H1 (cell line): ENCODE data around the gene ASAP2. TPM values are rescaled to one million over a fixed set of nuclear protein-coding genes. Genes with fewer than 3 reads are reported as not detected.

Source experiments
- CTCF ChIA-PET: fragments of 300-600 bp; sonication (Branson Sonifier 250); formaldehyde crosslinking; loops from one replicate; lab custom pipeline; 2021; ENCODE audit not compliant: partially characterized antibody; lab: Charles Lee
- POLR2A ChIA-PET: fragments of 300-600 bp; sonication (Branson Sonifier 250); formaldehyde crosslinking; loops from one replicate; lab custom pipeline; 2021; ENCODE audit warnings: inconsistent platforms; ENCODE audit not compliant: partially characterized antibody; lab: Charles Lee
- DNase-seq, 2 experiments: peaks; one replicate each; pipeline versions ENCODE4 v3.0.0 to v3.0.0-alpha.2; 2010 to 2022; ENCODE audit warnings: low spot score in 2 of 2, low read depth in 1 of 2, mixed read lengths in 1 of 2
- FAIRE-seq: peaks from 2 replicates; lab custom pipeline; 2011; peaks lifted over from hg19 to GRCh38; lab: Jason Lieb, UNC
- H2AFZ ChIP-seq: 2 replicates; pipeline ENCODE4 v1.8.1; 2012; ENCODE audit warnings: low read length, inconsistent platforms
- H2AK5ac ChIP-seq: 2 replicates; pipeline ENCODE4 v1.6.1; 2013; ENCODE audit warnings: low read depth, low read length
- H2BK120ac ChIP-seq: replicated peaks from 2 replicates; pipeline ENCODE3; 2013; ENCODE audit warnings: low read depth, low read length, inconsistent platforms
- H2BK12ac ChIP-seq: 2 replicates; pipeline ENCODE4 v1.6.1; 2013; ENCODE audit warnings: low read depth, low read length
- H2BK15ac ChIP-seq: 2 replicates; pipeline ENCODE4 v1.6.1; 2013; ENCODE audit warnings: low read length
- H2BK20ac ChIP-seq: 2 replicates; pipeline ENCODE4 v1.6.1; 2013; ENCODE audit warnings: low read length
- H2BK5ac ChIP-seq: 2 replicates; pipeline ENCODE4 v1.6.1; 2013; ENCODE audit warnings: low read depth, low read length
- H3K14ac ChIP-seq: 2 replicates; pipeline ENCODE4 v1.6.1; 2013; ENCODE audit warnings: inconsistent platforms; ENCODE audit not compliant: insufficient read length
- H3K18ac ChIP-seq: 2 replicates; pipeline ENCODE4 v1.6.1; 2013; ENCODE audit warnings: low read length; ENCODE audit errors: extremely low read depth
- H3K23ac ChIP-seq: 2 replicates; pipeline ENCODE4 v1.6.1; 2013; ENCODE audit warnings: inconsistent platforms; ENCODE audit not compliant: insufficient read length
- H3K23me2 ChIP-seq: 2 replicates; pipeline ENCODE4 v1.6.1; 2013; ENCODE audit warnings: low read depth, low read length
- H3K27ac ChIP-seq: 2 replicates; pipeline ENCODE4 v1.6.1; 2011; ENCODE audit warnings: low read depth, low read length, inconsistent platforms
- H3K27me3 ChIP-seq, 4 experiments: replicated peaks in 1 of 4; 1 replicate in 1 of 4; 2 replicates in 3 of 4; pipeline versions ENCODE4 v1.6.1 to v1.8.1; 2011 to 2013; ENCODE audit warnings: low read length in 3 of 4, mild to moderate bottlenecking in 3 of 4, inconsistent platforms in 2 of 4, mixed read lengths in 2 of 4, moderate library complexity in 1 of 4; ENCODE audit not compliant: control insufficient read depth in 3 of 4, insufficient read depth in 3 of 4; ENCODE audit errors: extremely low read depth in 1 of 4
- H3K36me3 ChIP-seq, 4 experiments: 2 replicates each; pipeline versions ENCODE4 v1.6.1 to v1.8.1; 2011 to 2013; ENCODE audit warnings: mild to moderate bottlenecking in 4 of 4, low read length in 3 of 4, moderate library complexity in 2 of 4, control low read depth in 1 of 4, inconsistent platforms in 1 of 4; ENCODE audit not compliant: insufficient read depth in 4 of 4, control insufficient read depth in 2 of 4
- H3K4ac ChIP-seq: replicated peaks from 2 replicates; pipeline ENCODE3; 2013; ENCODE audit warnings: low read length, low read depth, mixed read lengths, inconsistent platforms; ENCODE audit not compliant: insufficient read length
- H3K4me1 ChIP-seq, 4 experiments: replicated peaks in 1 of 4; 1 replicate in 1 of 4; 2 replicates in 3 of 4; pipeline versions ENCODE4 v1.6.1 to v1.8.1; 2011 to 2013; ENCODE audit warnings: low read length in 3 of 4, inconsistent platforms in 2 of 4, mixed read lengths in 1 of 4; ENCODE audit not compliant: insufficient read depth in 4 of 4, control insufficient read depth in 3 of 4
- H3K4me2 ChIP-seq, 2 experiments: 2 replicates each; pipeline versions ENCODE4 v1.6.1 to v1.8.1; 2011 to 2013; ENCODE audit warnings: low read depth in 2 of 2, low read length in 2 of 2, control low read depth in 1 of 2, inconsistent platforms in 1 of 2, mild to moderate bottlenecking in 1 of 2; ENCODE audit not compliant: insufficient read depth in 1 of 2
- H3K4me3 ChIP-seq, 4 experiments: fragments of 200-600, 300-600 bp in 1 of 4; sonication (generic), shearing (Covaris generic), sonication (Bioruptor Twin) in 1 of 4; 2 replicates each; pipeline versions ENCODE4 v1.5.1 to v1.8.1; 2011 to 2016; ENCODE audit warnings: low read length in 4 of 4, low read depth in 3 of 4, control low read depth in 2 of 4, inconsistent platforms in 2 of 4, mild to moderate bottlenecking in 2 of 4, mixed read lengths in 1 of 4, moderate library complexity in 1 of 4; ENCODE audit not compliant: insufficient read depth in 2 of 4; ENCODE audit errors: extremely low read depth in 1 of 4
- H3K56ac ChIP-seq: replicated peaks from 2 replicates; pipeline ENCODE3; 2013; ENCODE audit warnings: low read depth, mild to moderate bottlenecking, mixed read lengths, low read length, inconsistent platforms; ENCODE audit not compliant: insufficient read length
- H3K79me1 ChIP-seq: 2 replicates; pipeline ENCODE4 v1.6.1; 2013; ENCODE audit warnings: low read depth, low read length, control low read depth
- H3K79me2 ChIP-seq, 2 experiments: 2 replicates each; pipeline versions ENCODE4 v1.6.1 to v1.8.1; 2012 to 2013; ENCODE audit warnings: low read length in 2 of 2, mild to moderate bottlenecking in 2 of 2, inconsistent platforms in 1 of 2; ENCODE audit not compliant: insufficient read depth in 2 of 2, control insufficient read depth in 1 of 2
- H3K9ac ChIP-seq, 4 experiments: replicated peaks in 1 of 4; 1 replicate in 1 of 4; 2 replicates in 3 of 4; pipeline versions ENCODE4 v1.6.1 to v1.8.1; 2011 to 2013; ENCODE audit warnings: low read depth in 3 of 4, low read length in 3 of 4, control low read depth in 2 of 4, mild to moderate bottlenecking in 2 of 4, moderate library complexity in 2 of 4, inconsistent platforms in 1 of 4; ENCODE audit errors: extremely low read depth in 1 of 4
- H3K9me3 ChIP-seq, 2 experiments: 2 replicates each; pipeline versions ENCODE4 v1.6.1 to v1.8.1; 2012 to 2013; ENCODE audit warnings: mild to moderate bottlenecking in 2 of 2, moderate library complexity in 2 of 2, control low read depth in 1 of 2, inconsistent platforms in 1 of 2, low read depth in 1 of 2, low read length in 1 of 2, mixed read lengths in 1 of 2; ENCODE audit not compliant: insufficient read depth in 2 of 2
- H4K20me1 ChIP-seq, 2 experiments: replicated peaks in 1 of 2; 2 replicates each; pipeline versions ENCODE3 to v1.8.1; 2011 to 2013; ENCODE audit warnings: inconsistent platforms in 2 of 2, low read length in 2 of 2, mild to moderate bottlenecking in 1 of 2; ENCODE audit not compliant: insufficient read depth in 2 of 2, control insufficient read depth in 1 of 2
- H4K5ac ChIP-seq: 2 replicates; pipeline ENCODE4 v1.6.1; 2013; ENCODE audit warnings: low read length, low read depth, mixed read lengths, inconsistent platforms; ENCODE audit not compliant: insufficient read length
- H4K8ac ChIP-seq: 2 replicates; pipeline ENCODE4 v1.8.0; 2013; ENCODE audit warnings: mild to moderate bottlenecking, moderate library complexity, low read length, inconsistent platforms; ENCODE audit not compliant: insufficient read depth; ENCODE audit errors: extremely low read depth
- H4K91ac ChIP-seq: replicated peaks from 2 replicates; pipeline ENCODE3; 2013; ENCODE audit warnings: low read length, mixed read lengths, inconsistent platforms; ENCODE audit not compliant: insufficient read length
- CREB1 ChIP-seq: IDR thresholded peaks from 2 replicates; pipeline ENCODE4 v1.6.1; 2012; ENCODE audit warnings: inconsistent platforms
- WGBS, 2 experiments: shearing (Covaris generic) in 1 of 2; methylation state at CpG; one replicate each; pipeline versions ENCODE4 v1.1.6 to v1.1.7; 2013 to 2015; ENCODE audit warnings: low lambda C conversion rate in 2 of 2, mixed read lengths in 2 of 2, inconsistent platforms in 1 of 2, low coverage in 1 of 2, missing lambda C conversion rate in 1 of 2; ENCODE audit not compliant: insufficient replicate concordance in 2 of 2, insufficient coverage in 1 of 2, insufficient read length in 1 of 2; ENCODE audit errors: extremely low coverage in 1 of 2, missing lambda C conversion rate in 1 of 2; 5-methylcytosine and 5-hydroxymethylcytosine counted together
- polyA plus RNA-seq, 7 experiments: library from polyadenylated mRNA; depleted of rRNA in 3 of 7; stranded (reverse) in 5 of 7; unstranded in 2 of 7; fragments of >200 nt in 5 of 7; fragments of 200-250 nt in 2 of 7; gene quantifications; 1 replicate in 5 of 7; 2 replicates in 1 of 7; 4 replicates in 1 of 7; pipeline versions ENCODE4 v1.2.1 to v1.2.3, GENCODE V29; 2011 to 2013; ENCODE audit warnings: missing spikeins in 2 of 7, mixed read lengths in 2 of 7
- total RNA-seq: library from RNA; stranded (reverse); fragmentation: NEBNext Ultra II Directional; extraction: Animal tissue kit (Norgen Biotek cat#: 25700); gene quantifications from 2 replicates; pipeline ENCODE4 v1.2.1, GENCODE V29; 2021

Gene ASAP2
- total and polyA plus RNA-seq, 2 of the 8 experiments (the other 6 are each of a cell fraction or from before 2014, with no cell fraction given), result 10.2 to 18.7 TPM

- Histone ChIP-seq H3K27me3 (no peaks in the 10 kb centered on the region), H2AK5ac (no peak overlapping the region), H3K4me3 (no peak overlapping the region), H2BK20ac (no peak overlapping the region), H2BK15ac (no peak overlapping the region), H2AFZ (no peak overlapping the region), H3K23me2 (no peaks in the 10 kb centered on the region), H3K79me1 (no peaks in the 10 kb centered on the region), H3K4ac (no peak overlapping the region), H4K91ac (no peak overlapping the region), H3K36me3 (no peaks in the 10 kb centered on the region; a peak in 1 of 8 replicates), H4K20me1 (no peaks in the 10 kb centered on the region), H4K8ac (no peak overlapping the region), H4K5ac (no peak overlapping the region), H3K14ac (no peak overlapping the region)
- FAIRE-seq, result no peak
- 84% methylated on average over 6 of the region's 6 CpGs; no CpG with 5 or more reads in 1 of the 2 experiments for WGBS, 2 experiments
- CTCF ChIA-PET, result interaction anchor here (0.6 to 4.0 kb wide), 5 partner anchors 12 to 192 kb away, joined by 3 to 18 read pairs (median 3); no protein-coding TSS in a partner anchor
- TF ChIP-seq CREB1, result no peak
- TF ChIP-seq, all 59 proteins: peak for 0
- Histone ChIP-seq H3K4me2 (no peak overlapping the region), H3K9me3 (no peaks in the 10 kb centered on the region), H2BK120ac (no peak overlapping the region), H3K23ac (no peak overlapping the region), H3K9ac (no peak overlapping the region), H2BK5ac (no peak overlapping the region), H3K27ac (no peak overlapping the region), H2BK12ac (no peak overlapping the region), H3K18ac (no peak overlapping the region), H3K4me1 (no peaks in the 10 kb centered on the region; a peak in 1 of 7 replicates), H3K56ac (no peak overlapping the region), H3K79me2 (no peaks in the 10 kb centered on the region)
- POLR2A ChIA-PET, result interaction anchor here (1.2 kb wide), 1 partner anchor 189 kb away, joined by 3 read pairs; no protein-coding TSS in a partner anchor
- DNase-seq, result no peak
Observed at GRCh38 chr2:9335322-9335832, 128.8 kb downstream of the ASAP2 start.
